Camera-type eye (tissue), 1 donor: ENCODE data around the gene RNF157. TPM values are rescaled to one million over a fixed set of nuclear protein-coding genes. Genes with fewer than 3 reads are reported as not detected.

Experiments
- total RNA-seq: library from RNA; depleted of rRNA; stranded (reverse); fragments of >200 nt; gene quantifications from one replicate; pipeline ENCODE4 v1.2.3, GENCODE V29; 2014

Gene RNF157
- total RNA-seq: 24.4 TPM

DNA sequence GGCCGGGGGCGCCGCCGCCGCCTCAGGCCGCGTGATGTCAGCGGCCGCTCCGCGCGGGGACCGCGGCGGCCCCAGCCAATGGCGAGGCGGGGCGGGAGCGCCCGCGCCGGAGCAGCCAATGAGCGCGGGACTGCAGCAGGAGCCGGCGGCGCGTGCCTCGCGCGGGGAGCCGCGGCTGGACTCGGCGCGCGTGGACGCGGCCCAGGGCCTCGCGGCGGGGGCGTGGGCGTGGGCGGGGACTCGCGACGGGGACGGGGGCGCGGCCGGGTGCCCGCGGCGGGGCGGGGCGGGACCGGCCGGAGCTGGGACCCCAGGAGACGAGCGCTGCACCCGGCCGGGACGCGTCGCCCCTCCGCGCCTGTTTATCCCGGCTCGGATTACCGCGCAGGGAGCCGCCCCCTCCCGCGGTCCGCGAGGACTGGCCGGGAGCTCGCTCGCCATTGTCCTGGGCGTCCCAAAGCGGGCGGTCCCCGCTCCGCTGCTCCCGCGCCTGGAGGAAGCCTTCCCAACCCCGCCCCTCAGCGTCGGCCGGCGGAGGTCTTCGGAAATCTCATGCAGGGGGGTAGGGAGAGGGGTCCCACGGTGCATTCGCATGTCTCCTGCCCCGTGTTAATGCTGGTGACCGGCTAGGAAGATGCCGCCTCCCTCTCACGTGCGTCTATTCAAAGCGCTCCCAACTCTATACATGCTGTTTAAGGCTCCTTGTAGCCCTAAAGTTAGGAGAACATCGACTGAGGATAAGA lies at the start of gene RNF157:
RNF157 (minus strand) TSS at position 33 of the 743 bp plus-strand sequence. CDS start 253 bp downstream, outside the sequence.

DNA sequence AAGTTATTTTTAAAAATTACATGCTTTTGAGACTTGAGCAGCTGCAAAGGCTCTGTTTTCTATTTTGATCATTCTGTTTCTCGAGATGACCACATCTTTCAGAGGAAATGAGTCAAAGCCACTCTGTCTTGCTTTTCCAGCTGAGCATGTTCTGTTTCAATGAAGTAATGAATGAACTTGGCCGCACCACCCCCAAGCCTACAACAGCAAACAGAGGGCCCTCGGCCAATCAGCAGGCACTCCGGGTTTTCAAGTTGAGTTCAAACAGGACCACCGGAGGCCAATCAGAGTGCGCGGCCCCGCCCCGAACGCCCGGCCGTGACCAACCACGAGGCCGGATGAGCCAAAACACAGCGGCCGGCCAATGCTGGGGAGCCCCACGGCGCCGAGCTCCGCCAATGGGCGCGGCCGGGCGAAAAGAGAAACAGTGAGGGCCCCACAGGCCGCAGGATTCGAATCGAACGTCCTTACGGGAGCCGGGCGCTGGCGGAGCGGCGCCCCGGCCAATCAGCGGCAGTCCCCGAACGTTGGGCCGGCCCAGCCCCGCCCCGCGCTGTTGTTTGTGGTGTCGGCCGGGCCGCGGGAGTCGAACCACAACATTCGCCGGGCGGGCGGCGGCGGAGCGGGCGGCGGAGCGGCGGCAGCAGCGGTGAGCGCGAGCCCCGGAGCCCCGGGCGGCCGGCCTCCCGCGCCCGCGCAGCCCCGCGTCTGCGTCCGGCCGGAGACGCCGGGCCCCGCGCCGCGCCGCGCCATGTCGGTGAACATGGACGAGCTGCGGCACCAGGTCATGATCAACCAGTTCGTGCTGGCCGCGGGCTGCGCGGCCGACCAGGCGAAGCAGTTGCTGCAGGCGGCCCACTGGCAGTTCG lies 24.7 kb upstream of the RNF157 start, which contains the start of gene UBALD2:
UBALD2 (plus strand) TSS at position 594 of the 869 bp plus-strand sequence; CDS start at position 752, 158 bp downstream.

DNA sequence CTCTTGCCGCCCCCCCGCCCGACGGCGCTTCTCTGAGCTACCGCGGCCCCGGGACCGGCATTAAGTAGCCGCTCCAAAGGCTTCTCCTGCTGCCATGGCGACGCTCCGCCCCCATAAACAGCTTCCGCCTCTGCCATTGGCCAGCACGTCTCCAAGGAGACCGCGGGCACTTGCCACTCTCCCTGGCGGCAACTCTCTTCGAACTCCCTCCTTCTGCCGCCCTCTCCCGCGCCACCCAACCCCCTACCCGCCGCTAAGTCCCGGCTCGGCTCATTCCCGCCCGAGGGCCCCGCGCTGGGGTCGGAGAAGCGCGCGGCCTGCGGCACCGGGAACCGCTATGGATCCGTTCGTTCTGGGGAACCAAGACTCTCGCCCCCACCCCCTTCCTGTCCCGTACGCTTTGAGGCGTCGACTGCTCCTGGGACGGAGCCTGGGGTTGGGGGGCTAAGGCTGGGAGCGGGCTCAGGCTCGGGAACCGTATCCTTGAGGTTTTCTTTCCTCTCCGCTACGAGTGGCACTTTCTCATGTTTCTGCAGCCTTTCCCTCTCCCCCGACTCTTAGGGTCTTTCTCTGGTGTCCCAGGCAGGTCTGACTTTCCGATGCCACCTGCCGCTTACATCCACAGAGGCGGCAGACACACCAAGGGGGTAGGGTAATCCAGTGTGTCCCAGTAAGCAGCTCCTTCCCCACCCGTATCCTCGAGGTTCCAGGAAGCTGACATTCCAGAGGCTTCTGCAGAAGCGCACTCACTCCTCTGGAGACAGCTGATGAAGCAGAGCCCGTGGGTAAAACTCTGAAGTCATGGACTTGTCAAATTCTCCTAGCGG lies 98.9 kb downstream of the RNF157 start, which contains the start of gene FOXJ1:
FOXJ1 (minus strand) TSS at position 34 of the 827 bp plus-strand sequence. CDS start 850 bp downstream, outside the sequence.

DNA sequence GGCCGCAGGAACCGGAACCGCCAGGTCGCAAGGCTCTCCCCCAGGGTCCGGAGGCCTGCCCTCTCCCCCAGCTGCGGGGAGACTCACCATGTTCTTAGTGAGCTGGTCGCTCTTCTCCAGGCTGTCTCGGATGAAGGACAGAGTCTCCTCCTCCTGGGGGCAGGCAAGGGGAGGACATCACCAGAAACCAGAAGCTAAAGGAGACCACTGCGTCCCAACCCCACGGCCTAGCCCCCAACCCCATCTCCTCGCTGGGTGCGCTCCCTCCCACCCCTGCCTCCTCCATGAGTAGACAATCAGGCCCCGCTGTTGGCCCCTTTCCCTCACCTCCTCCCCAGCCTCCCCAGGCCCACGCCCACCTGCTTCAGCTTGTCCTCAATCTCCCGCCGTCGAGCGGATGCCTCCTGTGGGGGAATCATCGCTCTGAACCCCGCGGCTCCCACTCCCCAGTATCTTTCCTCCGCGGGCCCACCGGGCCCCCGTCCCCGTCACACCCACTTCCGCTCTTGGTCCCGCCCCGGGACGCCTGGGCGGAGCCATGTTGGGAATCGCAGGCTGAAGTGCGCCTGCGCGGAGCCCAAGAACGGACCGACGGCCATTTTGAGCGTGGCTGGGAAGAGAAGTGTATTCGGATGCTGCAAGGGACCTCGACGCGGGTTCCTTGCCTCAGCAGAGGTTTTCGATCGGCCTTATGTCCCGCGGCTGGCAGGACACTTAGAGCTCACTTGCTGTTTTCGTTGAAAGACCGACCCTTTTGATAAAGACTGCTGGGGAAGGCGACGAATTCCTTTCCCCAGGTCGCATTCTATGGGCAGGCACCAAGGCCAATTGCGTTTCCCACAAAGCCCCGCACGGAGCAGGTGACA lies 136.8 kb downstream of the RNF157 start, which contains the start of gene EXOC7:
EXOC7 (minus strand) TSS at position 514 of the 866 bp plus-strand sequence; CDS start at position 419, 95 bp downstream.

Other genes starting within 250 kb of the RNF157 start
- gene CDK3, start 239.6 kb downstream of the RNF157 start, total RNA-seq: 7.5 TPM
- gene EVPL, start 213.2 kb downstream of the RNF157 start, total RNA-seq: 5.5 TPM
- 57.0 TPM for gene SRP68, start 168.0 kb downstream of the RNF157 start, total RNA-seq
- gene GALR2, start 165.7 kb downstream of the RNF157 start, total RNA-seq: not detected
- not detected for gene ZACN, start 161.3 kb downstream of the RNF157 start, total RNA-seq
- 131 TPM for gene EXOC7, start 136.7 kb downstream of the RNF157 start, total RNA-seq
- gene FOXJ1, start 99.2 kb downstream of the RNF157 start, total RNA-seq: 1.6 TPM
- gene UBALD2, start 24.9 kb upstream of the RNF157 start, total RNA-seq: 6.8 TPM
- gene QRICH2, start 67.8 kb upstream of the RNF157 start, total RNA-seq: 5.1 TPM
- gene PRPSAP1, start 113.4 kb upstream of the RNF157 start, total RNA-seq: 73.0 TPM
- gene SPHK1, start 144.1 kb upstream of the RNF157 start, total RNA-seq: 5.3 TPM
- 51.3 TPM for gene UBE2O, start 212.7 kb upstream of the RNF157 start, total RNA-seq
- gene AANAT, start 227.1 kb upstream of the RNF157 start, total RNA-seq: 18.0 TPM